ENCODE measurements around the gene MOSMO. TPM values are rescaled to one million over a fixed set of nuclear protein-coding genes. Genes with fewer than 3 reads are reported as not detected.

MOSMO gene
- total RNA-seq, 1 donor from 2014 or later, result 5.6 TPM

- no peak for ATAC-seq
Observed at GRCh38 chr16:22052980-22053379, 45.1 kb downstream of the MOSMO start.

GRCh38 chr16:22053921-22054341, 46.0 kb downstream of the MOSMO start:
- no peak for ATAC-seq

GRCh38 chr16:22054847-22055590, 47.1 kb downstream of the MOSMO start:
- no peak for ATAC-seq

- ATAC-seq, result no peak
Observed at GRCh38 chr16:22055881-22056280, 48.0 kb downstream of the MOSMO start.

- ATAC-seq, result no peak
Observed at GRCh38 chr16:22063888-22064467, 56.1 kb downstream of the MOSMO start.

GRCh38 chr16:22065252-22065651, 57.3 kb downstream of the MOSMO start:
- ATAC-seq, result peak; percentile 79

- peak; percentile 46 for ATAC-seq
Observed at GRCh38 chr16:22070361-22071330, 62.7 kb downstream of the MOSMO start.

- peak; percentile 26 for ATAC-seq
Observed at GRCh38 chr16:22071331-22071910, 63.5 kb downstream of the MOSMO start.

- ATAC-seq, result no peak
Observed at GRCh38 chr16:22073350-22073749, 65.4 kb downstream of the MOSMO start.

- ATAC-seq, result no peak
Observed at GRCh38 chr16:22075043-22075757, 67.3 kb downstream of the MOSMO start.

GRCh38 chr16:22075776-22076175, 67.9 kb downstream of the MOSMO start:
- ATAC-seq, result no peak

GRCh38 chr16:22077700-22078313, 69.9 kb downstream of the MOSMO start:
- ATAC-seq, result peak; percentile 73

- ATAC-seq, result no peak
Observed at GRCh38 chr16:22078656-22079055, 70.7 kb downstream of the MOSMO start.

- no peak for ATAC-seq
Observed at GRCh38 chr16:22081050-22081449, 73.1 kb downstream of the MOSMO start.

- ATAC-seq, result no peak
Observed at GRCh38 chr16:22086440-22086839, 78.5 kb downstream of the MOSMO start.

GRCh38 chr16:22088642-22089041, 80.7 kb downstream of the MOSMO start:
- ATAC-seq, result no peak

- ATAC-seq, result no peak
Observed at GRCh38 chr16:22089910-22090309, 82.0 kb downstream of the MOSMO start.

GRCh38 chr16:22091721-22092120, 83.8 kb downstream of the MOSMO start:
- ATAC-seq, result no peak

- no peak for ATAC-seq
Observed at GRCh38 chr16:22092143-22092933, 84.4 kb downstream of the MOSMO start, which contains the start of gene VWA3A. Gene VWA3A, plus strand, starts transcription at chr16:22092541. Its CDS starts 97 bp downstream, at chr16:22092638.

- no peak for ATAC-seq
Observed at GRCh38 chr16:22093331-22093730, 85.4 kb downstream of the MOSMO start.

GRCh38 chr16:22093996-22094395, 86.1 kb downstream of the MOSMO start:
- no peak for ATAC-seq

All from esophagus mucosa (tissue), 1 donor.